ENCODE results near the gene DPYSL4. TPM values are rescaled to one million over a fixed set of nuclear protein-coding genes. Genes with fewer than 3 reads are reported as not detected.

Gene DPYSL4
- polyA plus RNA-seq, 3 donors, result 0.08 TPM; not detected in 2

DNA sequence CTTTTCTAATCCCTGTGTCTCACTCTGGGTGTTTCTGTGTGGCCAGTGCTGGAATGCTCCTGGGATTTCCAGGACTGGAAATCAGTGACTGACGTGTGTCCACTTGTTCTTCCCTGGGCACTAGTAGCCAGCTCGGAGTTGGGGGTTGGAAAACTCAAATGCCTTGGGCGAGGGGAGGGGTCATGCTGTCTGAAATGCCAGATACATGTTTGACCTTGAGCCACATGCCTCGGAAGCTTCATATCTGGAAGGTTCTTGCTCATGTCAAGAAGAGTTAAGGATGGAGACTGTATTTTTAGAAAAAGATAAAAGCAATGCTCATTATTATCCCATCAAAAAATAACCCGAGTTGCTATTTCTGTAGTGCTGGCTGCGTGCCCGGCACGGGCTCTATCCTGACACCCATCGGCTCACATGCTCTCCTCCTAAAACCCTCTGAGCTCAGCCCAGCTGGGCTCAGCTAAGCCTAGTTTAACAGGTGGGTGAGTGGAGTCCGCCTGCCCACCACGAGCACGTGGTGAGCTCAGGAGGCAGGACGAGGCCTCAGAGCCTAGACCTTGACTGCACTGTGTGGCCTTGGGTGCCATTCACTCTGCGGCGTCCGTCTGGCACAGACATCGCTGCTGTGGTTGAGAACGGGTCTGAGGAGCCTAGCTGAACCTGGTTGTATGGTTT is 6.4 kb downstream of the DPYSL4 start:
- Mint-ChIP-seq H3K4me1 (no peaks in the 10 kb centered on the region), H3K27ac (no peak overlapping the region), H3K36me3 (peaks cover 0 to 2% of the 10 kb centered on the region in 2 donors), H3K27me3 (ENCODE audit: low read depth in 3 of 3) (peaks cover 17 to 29% (median 25%) of the 10 kb centered on the region in 3 donors), H3K4me3 (no peak overlapping the region), H3K9me3 (peaks cover 0 to 7% (median 2%) of the 10 kb centered on the region in 7 donors)
- Histone ChIP-seq H3K4me2 (replicated peaks; ENCODE audit: extremely low read depth, low read length, poor library complexity, severe bottlenecking) (no peak overlapping the region), H3K79me2 (ENCODE audit: insufficient read depth, low read length) (no peaks in the 10 kb centered on the region), H3K27ac (ENCODE audit: low read depth in 1 of 2, low read length in 2 of 2) (no peak overlapping the region), H2AFZ (ENCODE audit: insufficient read depth, low read depth, low read length, poor library complexity, severe bottlenecking) (no peak overlapping the region), H3K27me3 (ENCODE audit: control insufficient read depth in 2 of 2, insufficient read depth in 2 of 2, low read length in 2 of 2) (peaks cover 5 to 17% of the 10 kb centered on the region in 2 donors), H3K4me1 (ENCODE audit: control insufficient read depth in 1 of 2, insufficient read depth in 2 of 2, low read length in 2 of 2) (no peaks in the 10 kb centered on the region), H3K9ac (ENCODE audit: insufficient read depth, low read length, poor library complexity, severe bottlenecking) (no peak overlapping the region), H3K36me3 (replicated peaks in 1 of 2; ENCODE audit: control insufficient read depth in 1 of 2, insufficient read depth in 2 of 2, low read length in 2 of 2) (no peaks in the 10 kb centered on the region), H3K9me3 (replicated peaks in 1 of 2; ENCODE audit: control insufficient read depth in 1 of 2, insufficient read depth in 1 of 2, low read length in 2 of 2) (peaks cover 0 to 10% of the 10 kb centered on the region in 2 donors), H4K20me1 (ENCODE audit: insufficient read depth, low read length) (no peaks in the 10 kb centered on the region), H3K4me3 (replicated peaks in 1 of 3; ENCODE audit: low read depth in 2 of 3, low read length in 3 of 3) (no peak overlapping the region)
- WGBS (ENCODE audit: insufficient coverage), result 57% methylated on average over 5 of the region's 18 CpGs
- DNase-seq, result no peak
- intact Hi-C loops (cut with micrococcal nuclease), result no loop called here
- TF ChIP-seq, protein P1, sequence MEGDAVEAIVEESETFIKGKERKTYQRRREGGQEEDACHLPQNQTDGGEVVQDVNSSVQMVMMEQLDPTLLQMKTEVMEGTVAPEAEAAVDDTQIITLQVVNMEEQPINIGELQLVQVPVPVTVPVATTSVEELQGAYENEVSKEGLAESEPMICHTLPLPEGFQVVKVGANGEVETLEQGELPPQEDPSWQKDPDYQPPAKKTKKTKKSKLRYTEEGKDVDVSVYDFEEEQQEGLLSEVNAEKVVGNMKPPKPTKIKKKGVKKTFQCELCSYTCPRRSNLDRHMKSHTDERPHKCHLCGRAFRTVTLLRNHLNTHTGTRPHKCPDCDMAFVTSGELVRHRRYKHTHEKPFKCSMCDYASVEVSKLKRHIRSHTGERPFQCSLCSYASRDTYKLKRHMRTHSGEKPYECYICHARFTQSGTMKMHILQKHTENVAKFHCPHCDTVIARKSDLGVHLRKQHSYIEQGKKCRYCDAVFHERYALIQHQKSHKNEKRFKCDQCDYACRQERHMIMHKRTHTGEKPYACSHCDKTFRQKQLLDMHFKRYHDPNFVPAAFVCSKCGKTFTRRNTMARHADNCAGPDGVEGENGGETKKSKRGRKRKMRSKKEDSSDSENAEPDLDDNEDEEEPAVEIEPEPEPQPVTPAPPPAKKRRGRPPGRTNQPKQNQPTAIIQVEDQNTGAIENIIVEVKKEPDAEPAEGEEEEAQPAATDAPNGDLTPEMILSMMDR (IDR thresholded peaks at IDR 0.05), result no peak

DNA sequence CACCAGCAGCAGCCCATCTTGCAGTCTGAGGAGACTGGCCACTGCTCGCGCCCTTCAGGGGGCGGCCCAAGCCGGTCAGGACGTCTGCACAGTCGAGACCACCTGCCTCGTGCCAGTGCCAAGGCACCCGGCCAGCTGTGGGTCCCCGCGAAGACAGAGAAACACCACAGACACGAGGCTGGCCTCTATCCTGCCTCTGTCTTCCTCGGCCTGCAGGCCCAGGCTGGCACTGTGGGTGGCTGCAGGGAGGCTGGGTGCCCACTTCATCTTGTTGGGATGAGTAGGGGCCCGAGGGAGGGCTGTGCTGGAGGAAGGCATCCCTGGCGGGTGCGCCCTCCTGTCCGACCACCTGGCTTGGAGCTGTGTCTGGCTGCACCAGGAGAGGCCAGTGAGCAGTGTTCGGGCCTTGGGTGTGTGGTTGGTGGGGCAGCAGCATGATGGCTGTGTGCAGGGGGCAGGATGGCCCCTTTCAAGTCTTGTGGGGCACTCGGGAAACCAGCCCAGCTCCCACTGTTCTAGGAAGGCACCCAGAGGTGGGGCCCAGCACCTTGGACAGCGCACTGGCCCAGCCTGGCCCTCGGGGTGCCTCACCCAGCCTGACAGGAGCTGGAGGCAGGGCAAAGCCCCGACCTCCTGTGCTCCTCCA is 7.3 kb downstream of the DPYSL4 start:
- Histone ChIP-seq H3K9me3 (replicated peaks in 1 of 2; ENCODE audit: control insufficient read depth in 1 of 2, insufficient read depth in 1 of 2, low read length in 2 of 2) (peaks cover 0 to 1% of the 10 kb centered on the region in 2 donors), H2AFZ (ENCODE audit: insufficient read depth, low read depth, low read length, poor library complexity, severe bottlenecking) (no peak overlapping the region), H3K27ac (ENCODE audit: low read depth in 1 of 2, low read length in 2 of 2) (no peak overlapping the region), H3K79me2 (ENCODE audit: insufficient read depth, low read length) (no peaks in the 10 kb centered on the region), H4K20me1 (ENCODE audit: insufficient read depth, low read length) (no peaks in the 10 kb centered on the region), H3K9ac (ENCODE audit: insufficient read depth, low read length, poor library complexity, severe bottlenecking) (no peak overlapping the region), H3K4me2 (replicated peaks; ENCODE audit: extremely low read depth, low read length, poor library complexity, severe bottlenecking) (no peak overlapping the region), H3K36me3 (replicated peaks in 1 of 2; ENCODE audit: control insufficient read depth in 1 of 2, insufficient read depth in 2 of 2, low read length in 2 of 2) (no peaks in the 10 kb centered on the region), H3K4me3 (replicated peaks in 1 of 3; ENCODE audit: low read depth in 2 of 3, low read length in 3 of 3) (no peak overlapping the region), H3K27me3 (ENCODE audit: control insufficient read depth in 2 of 2, insufficient read depth in 2 of 2, low read length in 2 of 2) (peaks cover 0 to 8% of the 10 kb centered on the region in 2 donors), H3K4me1 (ENCODE audit: control insufficient read depth in 1 of 2, insufficient read depth in 2 of 2, low read length in 2 of 2) (no peaks in the 10 kb centered on the region)
- Mint-ChIP-seq H3K27me3 (ENCODE audit: low read depth in 3 of 3) (peaks cover 8 to 20% (median 16%) of the 10 kb centered on the region in 3 donors), H3K9me3 (peaks cover 0 to 3% (median 0%) of the 10 kb centered on the region in 7 donors), H3K27ac (no peak overlapping the region), H3K36me3 (no peaks in the 10 kb centered on the region), H3K4me3 (no peak overlapping the region), H3K4me1 (no peaks in the 10 kb centered on the region)
- TF ChIP-seq, protein P1 (IDR thresholded peaks at IDR 0.05), result no peak
- intact Hi-C loops (cut with micrococcal nuclease), result no loop called here
- DNase-seq, result no peak
- WGBS (ENCODE audit: insufficient coverage), result 89% methylated on average over 18 of the region's 21 CpGs
